KG1 (cell line): ENCODE data around the gene PACC1.
"Not testable (repeated sequence)": the region's sequence is repeated elsewhere in the genome, so short reads cannot be mapped to it uniquely, and the experiment has no call there.

Source experiments
- DNase-seq: peaks from one replicate; lab custom pipeline; 2025; lab: John Stamatoyannopoulos, UW

The PACC1 gene

DNA sequence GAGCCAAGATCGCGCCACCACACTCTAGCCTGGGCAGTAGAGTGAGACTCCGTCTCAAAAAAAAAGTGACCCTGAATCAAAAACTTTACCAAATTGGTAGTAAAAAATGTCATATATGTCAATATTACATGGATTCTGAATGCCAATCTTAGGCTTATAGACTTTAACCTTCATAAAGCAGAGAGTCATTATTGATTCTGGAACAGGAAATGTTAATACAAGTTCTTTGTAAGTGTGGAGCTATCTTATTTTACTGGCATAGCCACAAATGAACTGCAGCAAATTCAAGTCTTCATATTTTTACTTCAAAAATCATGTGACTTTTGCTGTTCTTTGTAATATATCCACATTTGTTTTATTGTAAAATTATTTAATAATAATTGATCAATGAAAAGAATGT, 88.1 kb downstream of the PACC1 start:
- DNase-seq: no peak

DNA sequence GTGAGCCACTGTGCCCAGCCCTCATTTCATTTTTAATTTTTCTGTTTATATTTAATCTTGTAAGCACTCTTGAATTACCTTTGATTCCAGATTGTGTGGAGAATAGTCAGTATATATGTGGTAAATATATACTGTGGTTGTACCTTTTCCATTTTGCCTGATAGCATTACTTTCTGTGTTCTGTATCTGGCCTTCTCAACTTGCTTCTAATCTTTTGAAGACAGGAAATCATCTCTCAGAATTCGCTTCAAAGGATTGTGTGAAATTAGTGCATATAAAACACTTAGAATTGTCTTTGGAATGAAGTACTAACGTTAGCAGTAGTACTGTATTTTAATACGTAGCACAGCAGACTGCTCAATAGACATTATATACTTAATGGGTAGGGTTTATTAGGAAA, 91.6 kb downstream of the PACC1 start:
- DNase-seq: no peak

GRCh38 chr1:212321031-212321430, 93.7 kb downstream of the PACC1 start:
- not testable (repeated sequence) for DNase-seq

GRCh38 chr1:212317916-212318315, 96.8 kb downstream of the PACC1 start:
- DNase-seq: no peak

DNA sequence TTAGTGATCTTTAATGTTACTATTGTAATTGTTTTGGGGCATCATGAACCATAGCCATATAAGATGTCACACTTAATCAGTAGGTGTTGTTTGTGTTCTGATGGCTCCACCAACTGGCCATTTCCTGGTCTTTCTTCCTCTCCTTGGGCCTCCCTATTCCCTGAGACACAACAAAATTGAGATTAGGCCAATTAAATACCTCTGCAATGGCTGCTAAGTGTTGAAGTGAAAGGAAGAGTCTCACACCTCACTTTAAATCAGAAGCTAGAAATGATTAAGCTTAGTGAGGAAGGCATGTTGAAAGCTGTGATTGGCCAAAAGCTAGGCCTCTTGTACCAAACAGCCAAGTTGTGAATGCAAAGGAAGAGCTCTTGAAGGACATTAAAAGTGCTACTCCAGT, 98.8 kb downstream of the PACC1 start:
- DNase-seq: no peak

DNA sequence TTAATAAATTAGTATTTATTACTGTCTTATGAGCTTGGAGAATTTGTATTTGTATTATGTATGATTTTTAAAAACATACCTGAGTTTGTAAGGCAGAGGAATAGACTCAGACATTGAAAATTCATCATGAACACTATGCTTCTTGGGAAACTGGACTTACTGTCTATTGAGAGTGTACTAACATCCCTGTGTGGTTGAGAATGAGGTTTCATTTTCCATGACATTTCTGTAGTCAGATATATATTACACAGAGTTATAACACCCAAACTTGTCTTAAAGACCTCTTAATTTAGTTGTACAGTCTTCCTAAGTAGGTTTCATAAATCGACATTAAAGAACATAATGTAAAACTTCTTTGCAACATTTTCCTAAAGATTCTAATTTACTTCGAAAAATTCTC, 99.5 kb downstream of the PACC1 start:
- no peak for DNase-seq
